Stimulated activated CD4-positive, alpha-beta T cell treated with anti-CD3 and anti-CD28 coated beads, TNF-alpha, amount 100 ng/mL, for 48 hours (primary cell): Measurements from ENCODE around the gene TSC22D2.
A peak's percentile ranks its signal among the peaks of the same experiment; 100 is the strongest.
"Not testable (repeated sequence)": the region's sequence is repeated elsewhere in the genome, so short reads cannot be mapped to it uniquely, and the experiment has no call there.

Experiments
- DNase-seq, 3 donors: peaks; one replicate each; pipeline ENCODE4 v3.0.0-alpha.2; 2020; ENCODE audit warnings: low read depth in 3 of 3

Gene TSC22D2

GRCh38 chr3:150490277-150490986, 82.3 kb downstream of the TSC22D2 start:
- DNase-seq, result no peak

- no peak for DNase-seq
Measured at GRCh38 chr3:150494411-150494977, 86.4 kb downstream of the TSC22D2 start.

- no peak for DNase-seq
Measured at GRCh38 chr3:150495149-150495548, 87.1 kb downstream of the TSC22D2 start.

- peak in 1 of 3 donors; percentile 12 for DNase-seq
Measured at GRCh38 chr3:150495563-150496168, 87.6 kb downstream of the TSC22D2 start.

GRCh38 chr3:150497956-150498355, 89.9 kb downstream of the TSC22D2 start:
- no peak for DNase-seq

- not testable (repeated sequence) for DNase-seq
Measured at GRCh38 chr3:150500960-150501359, 92.9 kb downstream of the TSC22D2 start.

GRCh38 chr3:150503402-150504099, 95.5 kb downstream of the TSC22D2 start:
- no peak for DNase-seq

- no peak for DNase-seq
Measured at GRCh38 chr3:150504483-150504882, 96.4 kb downstream of the TSC22D2 start.

GRCh38 chr3:150508401-150508800, 100.3 kb downstream of the TSC22D2 start:
- DNase-seq, result no peak

GRCh38 chr3:150509780-150510179, 101.7 kb downstream of the TSC22D2 start:
- DNase-seq, result no peak

GRCh38 chr3:150511122-150511821, 103.2 kb downstream of the TSC22D2 start:
- DNase-seq, result no peak

- DNase-seq, result no peak
Measured at GRCh38 chr3:150515210-150515609, 107.1 kb downstream of the TSC22D2 start.
